Measurements from ENCODE around the gene THOC7. TPM values are rescaled to one million over a fixed set of nuclear protein-coding genes. Genes with fewer than 3 reads are reported as not detected.

Gene THOC7
- polyA plus RNA-seq, 1 donor from 2014 or later: 78.3 TPM

DNA sequence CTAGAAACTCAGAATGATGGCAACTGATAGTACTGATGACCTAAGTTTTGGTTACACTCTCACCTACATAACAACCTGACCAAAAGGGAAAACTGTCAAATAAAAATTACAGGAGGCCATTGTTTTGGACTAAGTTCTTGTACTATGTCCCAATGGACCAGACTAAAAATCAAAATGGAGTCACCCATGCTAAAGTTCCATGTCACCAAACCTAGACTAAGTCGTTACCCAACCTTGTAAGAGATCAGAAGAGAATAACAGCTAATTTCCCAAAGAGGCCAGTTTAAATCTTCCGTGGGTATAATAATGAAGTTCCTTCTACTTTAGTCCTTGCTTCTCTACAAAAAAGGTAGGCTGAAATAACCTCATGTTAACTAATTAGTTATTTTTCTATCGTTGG lies 12.3 kb downstream of the THOC7 start:
- Histone ChIP-seq H3K9ac (ENCODE audit: low read length) (no peak overlapping the region), H4K20me1 (ENCODE audit: insufficient read depth) (no peaks in the 10 kb centered on the region), H2AFZ (ENCODE audit: low read depth, low read length) (no peak overlapping the region), H3K4me2 (ENCODE audit: low read length) (no peak overlapping the region), H3K9me2 (ENCODE audit: insufficient read depth, low read length) (no peaks in the 10 kb centered on the region), H3K27me3 (ENCODE audit: insufficient read depth, low read depth, low read length) (no peaks in the 10 kb centered on the region), H3K4me3 (ENCODE audit: low read length) (no peak overlapping the region), H3K9me3 (ENCODE audit: low read length) (no peaks in the 10 kb centered on the region), H3K36me3 (ENCODE audit: insufficient read depth, low read length) (no peaks in the 10 kb centered on the region), H3F3A (ENCODE audit: insufficient read depth, low read length, poor library complexity, severe bottlenecking) (no peaks in the 10 kb centered on the region), H3K79me2 (replicated peaks; ENCODE audit: insufficient read depth, low read length) (no peaks in the 10 kb centered on the region), H3K27ac (ENCODE audit: low read length) (no peak overlapping the region)
- no peak for TF ChIP-seq SMC3 (conservative IDR thresholded peaks at IDR 0.05; ENCODE audit: poor library complexity)
- TF ChIP-seq EZH2 (IDR thresholded peaks at IDR 0.05; ENCODE audit: borderline replicate concordance, insufficient read depth, low read length, poor library complexity, severe bottlenecking): no peak
- no peak for TF ChIP-seq REST (IDR thresholded peaks at IDR 0.05; ENCODE audit: borderline replicate concordance)
- no peak for TF ChIP-seq POLR2AphosphoS5 (IDR thresholded peaks at IDR 0.05)
- TF ChIP-seq, protein P1, sequence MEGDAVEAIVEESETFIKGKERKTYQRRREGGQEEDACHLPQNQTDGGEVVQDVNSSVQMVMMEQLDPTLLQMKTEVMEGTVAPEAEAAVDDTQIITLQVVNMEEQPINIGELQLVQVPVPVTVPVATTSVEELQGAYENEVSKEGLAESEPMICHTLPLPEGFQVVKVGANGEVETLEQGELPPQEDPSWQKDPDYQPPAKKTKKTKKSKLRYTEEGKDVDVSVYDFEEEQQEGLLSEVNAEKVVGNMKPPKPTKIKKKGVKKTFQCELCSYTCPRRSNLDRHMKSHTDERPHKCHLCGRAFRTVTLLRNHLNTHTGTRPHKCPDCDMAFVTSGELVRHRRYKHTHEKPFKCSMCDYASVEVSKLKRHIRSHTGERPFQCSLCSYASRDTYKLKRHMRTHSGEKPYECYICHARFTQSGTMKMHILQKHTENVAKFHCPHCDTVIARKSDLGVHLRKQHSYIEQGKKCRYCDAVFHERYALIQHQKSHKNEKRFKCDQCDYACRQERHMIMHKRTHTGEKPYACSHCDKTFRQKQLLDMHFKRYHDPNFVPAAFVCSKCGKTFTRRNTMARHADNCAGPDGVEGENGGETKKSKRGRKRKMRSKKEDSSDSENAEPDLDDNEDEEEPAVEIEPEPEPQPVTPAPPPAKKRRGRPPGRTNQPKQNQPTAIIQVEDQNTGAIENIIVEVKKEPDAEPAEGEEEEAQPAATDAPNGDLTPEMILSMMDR (IDR thresholded peaks at IDR 0.05; ENCODE audit: poor library complexity, severe bottlenecking): no peak
- TF ChIP-seq RAD21 (conservative IDR thresholded peaks at IDR 0.05): no peak
- TF ChIP-seq MXI1 (conservative IDR thresholded peaks at IDR 0.05; ENCODE audit: poor library complexity, severe bottlenecking): no peak
- TF ChIP-seq TAF1 (IDR thresholded peaks at IDR 0.05; ENCODE audit: low read depth): no peak
- no peak for TF ChIP-seq EP300 (conservative IDR thresholded peaks at IDR 0.05; ENCODE audit: poor library complexity, severe bottlenecking)

- no peak overlapping the region for H3K27ac ChIP-seq (ENCODE audit: low read length)
- H3K79me2 ChIP-seq (replicated peaks; ENCODE audit: insufficient read depth, low read length): no peaks in the 10 kb centered on the region
Measured at GRCh38 chr3:63849175-63849574, 14.4 kb downstream of the THOC7 start.

More at GRCh38 chr3:63849175-63849574, 14.4 kb downstream of the THOC7 start:
- Histone ChIP-seq H3F3A (ENCODE audit: insufficient read depth, low read length, poor library complexity, severe bottlenecking) (no peaks in the 10 kb centered on the region), H3K27me3 (ENCODE audit: insufficient read depth, low read depth, low read length) (no peaks in the 10 kb centered on the region), H3K4me2 (ENCODE audit: low read length) (no peak overlapping the region), H3K4me3 (ENCODE audit: low read length) (no peak overlapping the region), H3K9ac (ENCODE audit: low read length) (no peak overlapping the region), H3K36me3 (ENCODE audit: insufficient read depth, low read length) (no peaks in the 10 kb centered on the region), H4K20me1 (ENCODE audit: insufficient read depth) (no peaks in the 10 kb centered on the region), H3K9me2 (ENCODE audit: insufficient read depth, low read length) (no peaks in the 10 kb centered on the region), H2AFZ (ENCODE audit: low read depth, low read length) (no peak overlapping the region), H3K9me3 (ENCODE audit: low read length) (no peaks in the 10 kb centered on the region)
- TF ChIP-seq REST (IDR thresholded peaks at IDR 0.05; ENCODE audit: borderline replicate concordance): no peak
- TF ChIP-seq POLR2AphosphoS5 (IDR thresholded peaks at IDR 0.05): no peak
- TF ChIP-seq EZH2 (IDR thresholded peaks at IDR 0.05; ENCODE audit: borderline replicate concordance, insufficient read depth, low read length, poor library complexity, severe bottlenecking): no peak
- TF ChIP-seq, protein P1 (IDR thresholded peaks at IDR 0.05; ENCODE audit: poor library complexity, severe bottlenecking): no peak
- no peak for TF ChIP-seq RAD21 (conservative IDR thresholded peaks at IDR 0.05)
- no peak for TF ChIP-seq TAF1 (IDR thresholded peaks at IDR 0.05; ENCODE audit: low read depth)
- TF ChIP-seq EP300 (conservative IDR thresholded peaks at IDR 0.05; ENCODE audit: poor library complexity, severe bottlenecking): no peak
- no peak for TF ChIP-seq SMC3 (conservative IDR thresholded peaks at IDR 0.05; ENCODE audit: poor library complexity)

Measured in neural cell (in vitro differentiated cells).